ENCODE data around the gene BOC.

GRCh38 chr3:113241292-113242095 is 30.1 kb downstream of the BOC start:
- TF ChIP-seq CHD1 (IDR thresholded peaks at IDR 0.05; ENCODE audit: low read depth, low read length) (no peak), YY1 (IDR thresholded peaks at IDR 0.05; ENCODE audit: low read depth, low read length) (no peak), ZNF274 (IDR thresholded peaks at IDR 0.05; ENCODE audit: borderline replicate concordance, extremely low read depth, low read length) (no peak), MAX (IDR thresholded peaks at IDR 0.05) (peak; percentile 69; the same call in 1 of the 2 replicates), GABPA (IDR thresholded peaks at IDR 0.05; ENCODE audit: borderline replicate concordance, insufficient read depth, low read length) (no peak), POLR2A (IDR thresholded peaks at IDR 0.05; ENCODE audit: control extremely low read depth in 1 of 2, low read depth in 2 of 2, low read length in 2 of 2) (no peak; a peak in 1 of 3 replicates)
